ENCODE results near the gene RARRES2. TPM values are rescaled to one million over a fixed set of nuclear protein-coding genes. Genes with fewer than 3 reads are reported as not detected.
"Not testable (repeated sequence)": the region's sequence is repeated elsewhere in the genome, so short reads cannot be mapped to it uniquely, and the experiment has no call there.

Gene RARRES2
- total RNA-seq, 1 donor from 2014 or later: not detected

DNA sequence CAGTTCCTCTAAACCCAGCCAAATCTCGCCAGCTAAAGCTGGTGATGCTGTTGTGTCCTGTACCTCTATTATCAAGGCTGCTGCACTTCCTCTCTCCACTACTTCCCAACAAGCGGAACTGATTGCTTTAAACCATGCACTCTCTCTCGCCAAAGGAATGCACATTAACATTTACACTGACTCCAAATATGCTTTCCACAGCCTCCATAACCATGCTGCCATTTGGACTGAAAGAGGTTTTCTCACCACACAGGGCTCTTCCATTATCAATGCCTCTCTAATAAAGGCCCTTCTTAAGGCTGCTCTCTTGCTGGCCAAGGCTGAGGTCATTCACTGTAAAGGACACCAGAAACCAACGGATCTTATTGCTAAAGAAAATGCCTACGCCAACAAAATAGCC, 29.7 kb downstream of the RARRES2 start:
- no peaks in the 10 kb centered on the region for H3K9me3 Mint-ChIP-seq
- intact Hi-C loops (cut with micrococcal nuclease): no loop called here
- ChIA-PET CTCF (no interaction called here), POLR2A (no interaction called here)
- ATAC-seq (ENCODE audit: low read depth) (no peak), DNase-seq (no peak)
- no peaks in the 10 kb centered on the region for H3K27me3 Mint-ChIP-seq
- no peak overlapping the region for H3K4me3 Mint-ChIP-seq
- H3K36me3 Mint-ChIP-seq (ENCODE audit: low read depth): no peaks in the 10 kb centered on the region
- TF ChIP-seq CTCF (IDR thresholded peaks at IDR 0.05): no peak
- H3K27ac Mint-ChIP-seq: no peak overlapping the region
- no peaks in the 10 kb centered on the region for H3K4me1 Mint-ChIP-seq

GRCh38 chr7:150311146-150311545, 30.3 kb downstream of the RARRES2 start:
- TF ChIP-seq CTCF (IDR thresholded peaks at IDR 0.05): no peak
- no peaks in the 10 kb centered on the region for H3K9me3 Mint-ChIP-seq
- ChIA-PET POLR2A (no interaction called here), CTCF (no interaction called here)
- intact Hi-C loops (cut with micrococcal nuclease): no loop called here
- H3K4me3 Mint-ChIP-seq: no peak overlapping the region
- H3K4me1 Mint-ChIP-seq: no peaks in the 10 kb centered on the region
- no peaks in the 10 kb centered on the region for H3K36me3 Mint-ChIP-seq (ENCODE audit: low read depth)
- no peaks in the 10 kb centered on the region for H3K27me3 Mint-ChIP-seq
- H3K27ac Mint-ChIP-seq: no peak overlapping the region
- no peak for ATAC-seq (ENCODE audit: low read depth)
- DNase-seq: no peak

DNA sequence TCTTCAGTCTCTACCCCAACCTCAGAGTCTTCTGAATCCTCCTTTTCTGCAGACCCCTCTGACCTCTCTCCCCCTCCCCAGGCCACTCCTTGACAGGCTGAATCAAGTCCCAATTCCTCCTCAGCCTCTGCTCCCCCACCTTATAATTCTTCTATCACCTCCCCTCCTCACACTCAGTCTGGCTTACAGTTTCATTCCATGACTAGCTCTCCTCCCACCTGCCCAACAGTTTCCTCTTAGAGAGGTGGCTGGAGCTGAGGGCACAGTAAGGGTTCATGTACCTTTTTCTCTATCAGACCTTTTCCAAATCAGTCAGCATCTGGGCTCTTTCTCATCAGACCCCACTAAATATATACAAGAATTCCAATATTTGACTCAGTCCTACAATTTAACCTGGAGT, 32.9 kb downstream of the RARRES2 start:
- intact Hi-C loops (cut with micrococcal nuclease): no loop called here
- Mint-ChIP-seq H3K36me3 (ENCODE audit: low read depth) (no peaks in the 10 kb centered on the region), H3K9me3 (no peaks in the 10 kb centered on the region), H3K27me3 (no peaks in the 10 kb centered on the region), H3K27ac (no peak overlapping the region), H3K4me1 (no peaks in the 10 kb centered on the region), H3K4me3 (no peak overlapping the region)
- ChIA-PET POLR2A (no interaction called here), CTCF (no interaction called here)
- TF ChIP-seq CTCF (IDR thresholded peaks at IDR 0.05): no peak
- DNase-seq (no peak), ATAC-seq (ENCODE audit: low read depth) (no peak)

DNA sequence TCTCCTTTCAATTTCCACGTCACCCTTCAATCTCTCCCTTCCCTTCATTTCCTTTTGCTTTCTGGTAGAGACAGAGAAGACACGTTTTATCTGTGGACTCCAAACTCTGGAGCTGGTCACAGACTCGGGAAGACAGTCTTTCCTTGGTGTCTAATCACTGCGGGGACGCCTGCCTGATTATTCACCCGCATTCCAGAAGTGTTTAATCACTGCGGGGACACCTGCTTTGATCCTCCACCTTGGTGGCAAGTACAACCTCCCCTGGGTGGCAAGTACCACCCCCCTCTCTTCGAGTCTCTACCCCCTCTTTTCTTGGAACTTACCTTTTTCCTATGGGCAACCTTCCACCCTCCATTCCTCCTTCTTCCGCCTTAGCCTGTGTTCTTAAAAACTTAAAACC, 33.5 kb downstream of the RARRES2 start:
- no peak overlapping the region for H3K4me3 Mint-ChIP-seq
- DNase-seq (no peak), ATAC-seq (ENCODE audit: low read depth) (no peak)
- H3K27ac Mint-ChIP-seq: no peak overlapping the region
- TF ChIP-seq CTCF (IDR thresholded peaks at IDR 0.05): no peak
- no peaks in the 10 kb centered on the region for H3K4me1 Mint-ChIP-seq
- H3K9me3 Mint-ChIP-seq: no peaks in the 10 kb centered on the region
- H3K27me3 Mint-ChIP-seq: no peaks in the 10 kb centered on the region
- H3K36me3 Mint-ChIP-seq (ENCODE audit: low read depth): no peaks in the 10 kb centered on the region
- intact Hi-C loops (cut with micrococcal nuclease): no loop called here
- CTCF ChIA-PET: no interaction called here
- POLR2A ChIA-PET: no interaction called here

DNA sequence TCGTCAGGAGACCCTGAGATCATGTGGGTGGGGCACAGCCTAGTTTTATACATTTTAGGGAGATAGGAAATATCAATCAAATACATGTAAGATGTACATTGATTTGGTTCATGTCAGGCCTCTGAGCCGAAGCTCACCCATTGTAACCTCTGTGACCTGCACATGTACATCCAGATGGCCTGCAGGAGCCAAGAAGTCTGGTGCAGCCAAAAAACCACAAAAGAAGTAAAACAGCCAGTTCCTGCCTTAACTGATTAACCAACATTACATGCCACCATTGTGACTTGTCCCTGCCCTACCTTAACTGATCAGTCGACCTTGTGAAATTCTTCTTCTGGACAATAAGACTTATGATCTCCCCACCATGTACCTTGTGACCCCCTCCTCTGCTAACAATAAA, 34.3 kb downstream of the RARRES2 start:
- H3K4me1 Mint-ChIP-seq: no peaks in the 10 kb centered on the region
- H3K27ac Mint-ChIP-seq: no peak overlapping the region
- H3K36me3 Mint-ChIP-seq (ENCODE audit: low read depth): no peaks in the 10 kb centered on the region
- no peaks in the 10 kb centered on the region for H3K9me3 Mint-ChIP-seq
- ATAC-seq (ENCODE audit: low read depth) (no peak), DNase-seq (no peak)
- POLR2A ChIA-PET: no interaction called here
- CTCF ChIA-PET: no interaction called here
- H3K27me3 Mint-ChIP-seq: no peaks in the 10 kb centered on the region
- intact Hi-C loops (cut with micrococcal nuclease): no loop called here
- H3K4me3 Mint-ChIP-seq: no peak overlapping the region
- no peak for TF ChIP-seq CTCF (IDR thresholded peaks at IDR 0.05)

GRCh38 chr7:150306377-150306776, 35.1 kb downstream of the RARRES2 start:
- H3K27ac Mint-ChIP-seq; DNase-seq; H3K36me3 Mint-ChIP-seq (ENCODE audit: low read depth); H3K27me3 Mint-ChIP-seq; H3K4me3 Mint-ChIP-seq; H3K4me1 Mint-ChIP-seq; ATAC-seq (ENCODE audit: low read depth); CTCF ChIA-PET; H3K9me3 Mint-ChIP-seq; POLR2A ChIA-PET; intact Hi-C loops (cut with micrococcal nuclease): not testable (repeated sequence)

DNA sequence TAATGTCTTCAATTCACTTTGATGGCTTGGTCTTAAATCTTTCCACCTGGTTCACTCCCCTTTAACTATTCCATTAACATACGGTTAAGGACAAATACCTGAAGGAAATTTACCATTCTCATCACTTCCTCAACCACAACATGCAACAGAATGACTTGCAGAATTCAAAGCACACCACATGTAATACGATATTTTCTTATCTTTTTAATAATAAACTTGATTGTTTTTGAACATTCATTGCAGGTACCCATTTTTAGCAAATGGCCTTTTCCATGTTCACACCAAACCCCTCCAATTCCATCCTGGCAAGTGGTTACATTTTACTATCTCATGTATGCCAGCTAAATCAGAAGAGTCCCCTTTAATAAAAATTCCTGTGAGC, 35.5 kb downstream of the RARRES2 start:
- POLR2A ChIA-PET; intact Hi-C loops (cut with micrococcal nuclease); H3K36me3 Mint-ChIP-seq (ENCODE audit: low read depth); H3K4me3 Mint-ChIP-seq; DNase-seq; H3K9me3 Mint-ChIP-seq; ATAC-seq (ENCODE audit: low read depth); CTCF ChIA-PET; H3K27ac Mint-ChIP-seq; H3K4me1 Mint-ChIP-seq; H3K27me3 Mint-ChIP-seq: not testable (repeated sequence)

DNA sequence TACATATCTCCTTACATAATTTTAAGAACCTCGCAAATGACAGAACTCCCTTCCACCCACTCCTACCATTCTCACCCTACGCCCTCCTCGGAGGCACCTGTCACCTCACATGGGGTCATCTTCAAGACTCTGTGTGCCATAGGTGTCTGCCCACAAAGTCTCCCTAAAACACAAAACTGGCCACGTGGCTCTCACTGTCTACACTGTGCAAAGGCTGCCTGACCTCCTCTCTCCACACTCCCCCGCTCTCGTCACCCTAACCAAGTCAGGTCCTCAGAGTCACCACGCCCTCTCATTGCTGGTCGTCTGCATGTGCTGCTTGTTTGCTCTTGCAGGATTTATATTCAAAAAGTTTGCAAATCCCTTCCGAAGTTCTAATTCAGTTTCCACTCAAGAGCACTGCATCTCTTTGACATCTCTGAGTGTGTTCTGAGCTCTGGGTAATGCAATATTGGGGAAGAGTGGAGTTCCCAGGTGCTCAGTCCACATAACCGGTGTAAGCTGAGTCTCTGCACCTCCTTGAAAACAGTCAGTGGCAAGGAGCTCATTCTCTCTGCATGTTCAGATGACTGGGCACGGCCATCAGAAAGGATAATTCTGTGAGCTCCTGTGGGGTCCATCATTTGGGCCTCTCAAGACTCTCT, 36.0 kb downstream of the RARRES2 start:
- H3K4me3 Mint-ChIP-seq; H3K27ac Mint-ChIP-seq; POLR2A ChIA-PET; H3K27me3 Mint-ChIP-seq; H3K4me1 Mint-ChIP-seq; H3K36me3 Mint-ChIP-seq (ENCODE audit: low read depth); H3K9me3 Mint-ChIP-seq; intact Hi-C loops (cut with micrococcal nuclease); CTCF ChIA-PET; ATAC-seq (ENCODE audit: low read depth); DNase-seq: not testable (repeated sequence)

Measured in activated B cell treated with CpG ODN at 0.5 μM for 24 hours (primary cell).